Loucy (cell line): Measurements from ENCODE around the gene MARVELD1.

ENCODE experiments used
- CTCF ChIP-seq: fragments of 200-600 bp; sonication (generic); conservative IDR thresholded peaks from 2 replicates; pipeline ENCODE4 v1.5.1; 2014; ENCODE audit warnings: mild to moderate bottlenecking, antibody characterized with exemption, low read length
- EZH2phosphoT487 ChIP-seq: fragments of 200-600 bp; IDR thresholded peaks from 2 replicates; pipeline ENCODE4 v1.6.1; 2018; ENCODE audit warnings: antibody characterized with exemption, mild to moderate bottlenecking, moderate library complexity, borderline replicate concordance

DNA sequence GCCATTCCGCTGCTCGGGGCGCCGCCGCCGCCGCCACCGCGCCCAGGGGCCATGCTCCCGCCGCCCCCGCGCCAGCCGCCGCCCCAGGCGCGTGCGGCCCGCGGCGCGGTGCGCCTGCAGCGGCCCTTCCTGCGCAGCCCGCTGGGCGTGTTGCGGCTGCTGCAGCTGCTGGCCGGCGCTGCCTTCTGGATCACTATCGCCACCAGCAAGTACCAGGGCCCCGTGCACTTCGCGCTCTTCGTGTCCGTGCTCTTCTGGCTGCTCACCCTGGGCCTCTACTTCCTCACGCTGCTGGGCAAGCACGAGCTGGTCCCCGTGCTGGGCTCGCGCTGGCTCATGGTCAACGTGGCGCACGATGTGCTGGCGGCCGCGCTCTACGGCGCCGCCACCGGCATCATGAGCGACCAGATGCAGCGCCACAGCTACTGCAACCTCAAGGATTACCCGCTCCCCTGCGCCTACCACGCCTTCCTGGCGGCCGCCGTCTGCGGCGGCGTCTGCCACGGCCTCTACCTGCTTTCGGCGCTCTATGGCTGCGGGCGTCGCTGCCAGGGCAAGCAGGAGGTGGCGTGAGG, 383 bp downstream of the MARVELD1 start:
- TF ChIP-seq CTCF (peak; percentile 44), EZH2phosphoT487 (no peak)
